ENCODE measurements around the gene C4B.
"Not testable (repeated sequence)": the region's sequence is repeated elsewhere in the genome, so short reads cannot be mapped to it uniquely, and the experiment has no call there.

C4B gene

DNA sequence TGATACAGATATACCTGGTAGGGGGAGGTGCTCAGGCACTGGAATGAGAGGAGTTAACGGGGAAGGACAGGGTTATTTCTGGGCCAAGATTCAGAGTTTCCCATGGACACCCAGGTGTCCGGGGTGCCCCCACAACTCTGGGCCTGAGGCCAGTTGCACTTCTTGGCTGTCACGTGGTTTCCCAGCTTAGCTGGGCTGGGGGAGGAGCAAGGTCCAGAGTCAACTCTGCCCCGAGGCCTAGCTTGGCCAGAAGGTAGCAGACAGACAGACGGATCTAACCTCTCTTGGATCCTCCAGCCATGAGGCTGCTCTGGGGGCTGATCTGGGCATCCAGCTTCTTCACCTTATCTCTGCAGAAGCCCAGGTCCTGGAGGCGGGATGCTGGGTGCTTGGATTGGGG lies at the start of gene C4B:
Gene C4B, plus strand, starts transcription at position 249 of the 400 bp plus-strand sequence. Its CDS starts 51 bp downstream, at position 300.
- intact Hi-C loops (cut with DNase I); DNase-seq: not testable (repeated sequence)

DNA sequence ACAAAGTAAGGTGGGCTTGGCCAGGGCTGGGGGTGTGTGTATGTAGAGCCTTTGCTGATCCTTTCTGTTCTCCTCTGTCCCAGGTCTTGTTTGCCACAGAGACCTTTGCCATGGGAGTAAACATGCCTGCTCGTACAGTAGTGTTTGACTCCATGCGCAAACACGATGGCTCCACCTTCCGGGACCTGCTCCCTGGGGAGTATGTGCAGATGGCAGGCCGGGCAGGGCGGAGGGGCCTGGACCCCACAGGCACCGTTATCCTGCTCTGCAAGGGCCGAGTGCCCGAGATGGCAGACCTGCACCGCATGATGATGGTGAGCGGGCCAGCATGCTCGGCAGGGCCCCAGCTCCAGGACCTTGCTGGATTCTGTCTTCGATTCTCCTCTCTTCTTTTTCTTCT lies 48.9 kb upstream of the C4B start:
- DNase-seq = peak in 2 of 10 donors; percentile 40 to 63
- intact Hi-C loops (cut with DNase I) = no loop called here

DNA sequence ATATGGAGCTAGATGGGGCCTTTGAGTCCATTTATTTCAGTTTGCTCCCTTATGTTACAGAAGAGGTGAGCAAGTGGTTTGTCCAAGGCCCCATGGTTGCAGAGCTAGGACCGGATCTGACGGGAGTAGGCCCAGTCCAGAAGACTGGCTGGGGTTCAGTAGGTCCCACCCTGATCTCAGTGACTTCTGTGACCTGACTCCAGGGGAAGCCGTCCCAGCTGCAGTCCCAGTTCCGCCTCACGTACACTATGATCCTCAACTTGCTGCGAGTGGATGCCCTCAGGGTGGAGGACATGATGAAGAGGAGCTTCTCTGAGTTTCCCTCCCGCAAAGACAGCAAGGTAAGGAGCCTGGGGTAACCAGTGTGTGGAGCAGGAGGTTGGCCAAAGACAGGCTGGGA lies 48.1 kb upstream of the C4B start:
- intact Hi-C loops (cut with DNase I) = no loop called here
- peak in 1 of 10 donors; percentile 17 for DNase-seq

DNA sequence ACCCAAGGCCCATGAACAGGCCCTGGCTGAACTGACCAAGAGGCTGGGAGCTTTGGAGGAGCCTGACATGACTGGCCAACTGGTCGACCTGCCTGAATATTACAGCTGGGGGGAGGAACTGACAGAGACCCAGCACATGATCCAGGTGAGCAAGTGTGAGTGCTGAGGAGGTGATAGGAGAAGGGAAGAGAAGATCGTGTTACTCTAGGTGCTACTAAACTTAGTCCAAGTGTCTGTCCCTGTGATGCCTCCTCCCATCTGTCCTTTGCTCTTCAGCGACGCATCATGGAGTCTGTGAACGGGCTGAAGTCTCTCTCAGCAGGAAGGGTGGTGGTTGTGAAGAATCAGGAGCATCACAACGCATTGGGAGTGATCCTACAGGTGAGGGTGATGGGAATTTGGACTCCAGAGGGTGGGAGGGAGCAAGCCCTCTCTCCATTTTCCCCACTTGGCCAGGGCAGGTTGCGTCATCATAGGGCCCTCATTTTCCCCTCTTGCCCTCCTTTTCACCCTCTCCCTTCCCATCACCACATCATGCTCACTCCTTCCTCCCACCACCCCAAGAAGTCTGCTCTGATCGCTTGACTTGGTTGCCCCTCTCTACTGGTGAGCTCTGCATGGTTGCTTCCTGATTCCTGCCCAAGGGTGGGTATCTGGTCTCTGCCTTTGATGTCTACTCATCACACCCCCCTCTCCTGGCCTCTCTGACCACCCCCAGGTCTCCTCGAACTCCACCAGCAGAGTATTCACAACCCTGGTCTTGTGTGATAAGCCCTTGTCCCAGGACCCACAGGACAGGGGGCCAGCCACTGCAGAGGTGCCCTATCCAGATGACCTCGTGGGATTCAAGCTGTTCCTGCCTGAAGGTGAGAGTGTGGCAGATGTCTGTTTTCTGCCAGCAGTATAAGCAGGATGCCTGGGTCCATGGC lies 47.3 kb upstream of the C4B start:
- peak in 2 of 10 donors; percentile 20 to 40 for DNase-seq
- intact Hi-C loops (cut with DNase I) = no loop called here

DNA sequence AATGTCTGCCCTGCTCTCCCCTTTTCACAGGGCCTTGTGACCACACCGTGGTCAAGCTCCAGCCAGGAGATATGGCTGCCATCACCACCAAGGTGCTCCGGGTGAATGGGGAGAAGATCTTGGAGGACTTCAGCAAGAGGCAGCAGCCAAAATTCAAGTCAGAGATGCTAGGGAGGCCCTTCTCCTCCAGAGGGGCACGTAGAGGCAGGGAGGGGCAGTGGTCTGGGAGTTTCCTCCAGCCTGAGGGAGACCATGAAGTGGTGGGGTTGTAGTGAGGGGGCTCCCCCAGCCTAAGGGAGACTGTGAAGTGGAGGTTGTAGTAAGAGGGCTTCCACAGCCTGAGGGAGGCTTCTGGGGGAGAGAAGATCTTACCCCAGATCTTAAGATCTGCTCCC lies 46.7 kb upstream of the C4B start:
- DNase-seq = no peak
- intact Hi-C loops (cut with DNase I) = no loop called here

DNA sequence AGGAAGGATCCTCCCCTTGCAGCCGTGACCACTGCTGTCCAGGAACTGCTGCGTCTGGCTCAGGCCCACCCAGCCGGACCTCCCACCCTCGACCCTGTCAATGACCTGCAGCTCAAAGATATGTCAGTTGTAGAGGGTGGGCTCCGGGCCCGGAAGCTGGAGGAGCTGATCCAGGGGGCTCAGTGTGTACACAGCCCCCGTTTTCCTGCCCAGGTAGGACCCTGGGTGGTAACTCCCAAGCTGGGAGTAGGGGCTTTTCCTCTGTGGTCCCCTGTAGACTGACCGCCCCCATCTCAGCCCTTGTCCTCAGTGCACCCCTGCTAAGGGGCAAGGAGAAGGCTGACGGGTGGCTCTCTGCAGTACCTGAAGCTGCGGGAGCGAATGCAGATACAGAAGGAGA lies 46.3 kb upstream of the C4B start:
- intact Hi-C loops (cut with DNase I) = no loop called here
- DNase-seq = peak in 1 of 10 donors; percentile 76

DNA sequence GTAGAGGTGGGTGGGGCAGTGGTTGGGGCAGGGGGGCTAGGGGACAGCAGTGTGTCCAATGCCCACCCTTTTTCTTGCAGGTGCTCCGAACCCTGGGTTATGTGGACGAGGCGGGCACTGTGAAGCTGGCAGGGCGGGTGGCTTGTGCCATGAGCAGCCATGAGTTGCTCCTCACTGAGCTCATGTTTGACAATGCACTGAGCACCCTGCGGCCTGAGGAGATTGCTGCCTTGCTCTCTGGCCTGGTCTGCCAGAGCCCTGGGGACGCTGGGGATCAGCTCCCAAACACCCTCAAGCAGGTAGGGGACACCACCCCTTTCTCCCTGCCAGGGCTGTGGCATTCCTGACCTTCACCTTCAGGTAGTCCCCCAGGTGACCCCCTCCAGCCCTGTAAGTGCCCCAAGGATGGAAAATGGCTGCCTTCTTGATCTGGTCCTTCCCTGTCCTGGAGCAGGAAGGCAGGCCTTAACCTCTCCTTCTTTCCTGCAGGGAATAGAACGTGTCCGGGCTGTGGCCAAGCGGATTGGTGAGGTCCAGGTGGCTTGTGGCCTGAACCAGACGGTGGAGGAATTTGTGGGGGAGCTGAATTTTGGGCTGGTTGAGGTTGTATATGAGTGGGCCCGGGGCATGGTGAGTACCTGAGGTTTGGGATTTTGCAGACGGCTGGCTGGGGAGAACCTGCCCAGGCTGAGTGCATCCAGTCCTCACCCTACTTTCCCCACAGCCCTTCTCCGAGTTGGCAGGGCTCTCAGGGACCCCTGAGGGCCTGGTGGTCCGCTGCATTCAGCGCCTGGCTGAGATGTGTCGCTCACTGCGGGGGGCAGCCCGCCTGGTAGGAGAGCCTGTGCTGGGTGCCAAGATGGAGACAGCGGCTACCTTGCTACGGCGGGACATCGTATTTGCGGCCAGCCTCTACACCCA lies 45.5 kb upstream of the C4B start:
- intact Hi-C loops (cut with DNase I) = no loop called here
- DNase-seq = peak in 2 of 10 donors; percentile 18 to 77

DNA sequence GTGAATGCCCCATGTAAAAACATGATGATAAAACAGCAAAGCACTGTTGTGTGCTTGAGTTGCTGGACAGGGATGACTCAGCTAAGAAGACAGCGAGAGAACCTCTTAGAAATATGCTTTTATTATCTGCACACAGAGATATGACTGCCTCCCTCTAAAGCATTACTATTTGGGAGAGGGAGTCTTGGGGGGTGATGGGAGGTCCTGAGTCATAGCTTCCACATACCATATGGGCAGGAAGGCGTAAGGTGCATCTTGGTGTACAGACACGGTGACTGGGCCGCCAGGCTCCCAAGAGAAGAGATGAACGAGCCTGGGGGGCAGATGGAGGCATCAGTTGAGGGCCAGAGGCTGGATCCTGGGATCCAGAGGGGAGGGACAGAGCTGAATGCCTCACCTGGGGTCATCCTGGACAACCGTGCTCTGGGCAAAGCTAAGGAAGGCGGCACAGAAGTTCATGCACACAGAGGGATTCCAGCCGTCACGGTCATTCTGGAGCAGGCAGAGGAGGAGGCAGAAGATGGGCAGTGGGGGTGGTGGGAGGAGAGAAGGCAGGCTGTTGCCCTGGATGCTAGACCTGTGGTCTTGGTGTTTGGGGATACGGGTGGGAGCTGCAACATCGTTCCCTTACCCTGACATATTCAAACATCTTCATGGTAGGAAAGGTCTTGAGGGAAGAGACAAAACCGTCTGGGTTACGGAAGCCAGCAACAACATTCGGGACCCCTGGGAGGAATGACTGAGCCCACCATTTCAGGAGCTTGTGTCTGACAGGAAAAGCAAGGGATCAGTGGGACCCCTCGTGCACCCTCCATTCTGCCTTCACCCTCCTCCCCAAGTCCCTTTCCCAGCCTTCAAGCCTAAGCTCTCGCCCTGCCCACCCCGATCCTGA lies 44.6 kb upstream of the C4B start:
- DNase-seq = peak in 1 of 10 donors; percentile 62
- intact Hi-C loops (cut with DNase I) = no loop called here

DNA sequence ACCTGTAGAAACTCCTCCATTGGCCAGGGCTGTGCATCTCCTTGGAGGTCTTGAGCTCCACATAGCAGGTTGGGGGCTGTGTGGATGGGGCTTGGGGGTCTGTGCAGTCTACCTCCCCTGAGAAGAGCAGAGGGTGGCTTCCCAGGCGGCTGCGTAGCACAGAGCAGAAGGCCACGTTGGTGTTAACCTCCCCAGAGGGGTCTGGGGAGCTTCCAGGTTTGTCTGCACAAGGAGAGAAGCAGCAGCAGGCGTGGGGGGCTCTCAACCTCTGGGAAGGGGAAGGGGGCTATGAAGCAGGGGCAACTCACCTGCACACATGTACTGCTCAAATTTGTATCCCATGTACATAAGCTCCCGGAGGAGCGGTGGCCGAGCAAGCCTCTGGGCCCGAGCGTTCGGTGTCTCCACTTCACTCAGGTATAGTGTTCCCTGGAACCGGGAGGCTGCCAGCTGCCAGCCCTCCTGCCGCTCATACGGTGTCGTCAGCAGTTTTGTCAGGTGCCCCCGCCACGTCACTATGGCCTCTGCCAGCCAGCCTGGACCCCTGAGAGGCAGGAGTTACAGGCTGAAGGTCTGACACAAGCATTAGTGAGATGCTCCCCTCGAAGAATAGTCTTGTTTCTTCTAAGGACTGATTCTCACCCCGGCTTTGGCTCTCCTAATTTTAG lies 43.9 kb upstream of the C4B start:
- intact Hi-C loops (cut with DNase I) = loop anchor here (1.0 kb wide), 1 partner anchor 11 kb away; the partner anchor contains the start of gene SKIC2

DNA sequence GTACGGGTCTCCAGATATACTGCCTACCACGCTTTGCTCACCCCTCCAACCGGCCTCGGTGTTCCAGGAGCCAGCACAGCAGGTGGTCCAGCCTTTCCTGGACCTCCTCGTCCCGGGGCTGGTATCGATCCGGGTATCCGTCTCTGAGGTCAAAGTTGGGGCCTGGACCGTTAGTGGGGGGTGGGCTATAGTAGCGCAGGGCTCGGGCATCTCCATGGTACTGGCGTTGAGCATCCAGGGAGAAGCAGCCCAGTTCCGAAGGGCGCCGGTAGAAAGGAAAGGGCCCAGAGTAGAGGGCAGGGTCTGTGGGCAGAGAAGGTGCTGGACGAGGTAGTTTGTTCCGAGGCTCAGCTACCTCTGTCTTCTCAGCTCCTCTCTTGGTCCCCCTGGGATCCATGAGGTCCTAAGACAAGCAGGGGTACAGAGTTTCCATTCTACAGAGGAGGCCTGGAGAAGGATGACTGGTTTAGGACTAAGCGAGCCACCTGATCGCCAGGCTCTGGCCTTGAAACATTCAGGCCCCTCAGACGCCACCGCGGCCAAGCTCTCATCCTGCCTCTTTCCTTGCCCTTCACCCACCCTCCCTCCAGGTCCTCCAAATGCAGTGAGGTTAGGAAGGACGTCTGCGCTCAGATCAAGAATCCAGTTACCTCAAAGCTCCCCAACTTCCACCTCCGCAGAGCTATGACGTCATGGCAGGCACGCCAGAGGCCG lies 43.2 kb upstream of the C4B start:
- intact Hi-C loops (cut with DNase I) = loop anchor here (1.0 kb wide), 1 partner anchor 12 kb away; the partner anchor contains the start of gene SKIC2
- DNase-seq = peak in 2 of 10 donors; percentile 13 to 75

More for the DNA sequence above, 43.9 kb upstream of the C4B start:
- peak in 1 of 10 donors; percentile 81 for DNase-seq

DNA sequence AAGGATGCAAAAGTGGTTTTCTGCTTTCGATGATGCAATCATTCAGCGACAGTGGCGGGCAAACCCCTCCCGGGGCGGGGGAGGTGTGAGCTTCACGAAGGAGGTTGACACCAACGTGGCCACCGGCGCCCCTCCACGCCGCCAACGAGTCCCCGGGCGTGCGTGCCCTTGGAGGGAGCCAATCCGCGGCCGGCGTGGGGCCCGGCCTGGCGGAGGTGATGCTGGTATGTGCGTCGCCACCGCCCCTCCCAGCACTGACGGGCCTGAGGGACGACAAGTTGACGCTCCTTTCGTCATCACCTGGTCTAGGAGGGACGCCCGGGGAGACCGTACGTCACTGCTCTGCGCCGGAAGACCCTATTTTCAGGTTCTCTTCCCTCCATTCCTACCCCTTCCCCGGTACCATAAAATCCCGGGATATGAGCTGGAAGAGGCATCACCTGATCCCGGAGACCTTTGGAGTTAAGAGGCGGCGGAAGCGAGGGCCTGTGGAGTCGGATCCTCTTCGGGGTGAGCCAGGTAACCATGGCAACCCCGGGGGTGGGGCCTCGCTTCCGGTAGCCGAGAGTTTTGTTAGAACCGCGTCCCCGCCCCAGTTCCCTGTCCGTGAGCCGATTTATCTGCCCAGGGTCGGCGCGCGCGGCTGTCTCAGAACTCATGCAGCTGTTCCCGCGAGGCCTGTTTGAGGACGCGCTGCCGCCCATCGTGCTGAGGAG lies 42.4 kb upstream of the C4B start, which contains the start of gene DXO:
Gene DXO, minus strand, starts transcription at position 146 of the 716 bp plus-strand sequence. CDS start 463 bp downstream, outside the sequence.
- peak; percentile 89 to 99 (median 95) for DNase-seq
- intact Hi-C loops (cut with DNase I) = loop anchor here (1.0 kb wide), 1 partner anchor 13 kb away; the partner anchor contains the start of gene SKIC2

DNA sequence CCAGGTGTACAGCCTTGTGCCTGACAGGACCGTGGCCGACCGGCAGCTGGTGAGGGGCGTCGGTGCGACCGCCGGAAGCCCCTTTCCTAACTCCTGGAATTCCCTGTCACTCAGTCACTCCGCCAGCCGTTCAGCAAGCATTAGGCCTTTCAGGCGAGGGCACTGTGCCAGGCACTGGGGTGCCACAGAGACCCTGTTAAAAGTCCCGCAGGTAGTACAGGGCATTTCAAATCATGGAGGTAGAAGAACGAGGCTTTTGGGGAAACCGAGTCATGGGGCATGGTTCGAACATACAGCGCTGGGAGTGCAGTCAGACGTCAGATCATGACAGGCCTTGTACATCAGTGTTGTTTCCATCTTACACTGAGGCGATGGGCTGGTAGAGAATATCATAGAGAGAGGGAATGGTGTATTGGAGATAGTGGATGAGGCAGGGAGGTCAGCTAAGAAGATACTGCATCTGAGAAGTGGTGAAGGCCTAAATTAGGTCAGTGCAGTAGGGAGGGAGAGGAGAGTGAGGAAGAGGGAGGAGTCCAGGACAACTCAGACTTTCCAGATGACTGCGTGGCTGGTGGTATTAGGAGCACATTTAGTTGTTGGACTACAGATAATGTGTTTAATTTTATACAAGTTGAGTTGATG lies 41.8 kb upstream of the C4B start:
- peak in 2 of 10 donors; percentile 17 to 25 for DNase-seq
- intact Hi-C loops (cut with DNase I) = no loop called here

DNA sequence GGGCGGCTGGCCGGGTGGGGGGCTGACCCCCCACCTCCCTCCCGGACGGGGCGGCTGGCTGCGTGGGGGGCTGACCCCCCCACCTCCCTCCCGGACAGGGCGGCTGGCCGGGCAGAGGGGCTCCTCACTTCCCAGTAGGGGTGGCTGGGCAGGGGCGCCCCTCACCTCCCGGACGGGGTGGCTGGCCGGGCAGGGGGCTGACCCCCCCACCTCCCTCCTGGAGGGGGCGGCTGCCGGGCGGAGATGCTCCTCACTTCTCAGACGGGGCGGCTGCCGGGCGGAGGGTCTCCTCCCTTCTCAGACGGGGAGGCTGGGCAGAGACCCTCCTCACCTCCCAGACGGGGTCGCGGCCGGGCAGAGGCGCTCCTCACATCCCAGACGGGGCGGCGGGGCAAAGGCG lies 38.5 kb upstream of the C4B start:
- intact Hi-C loops (cut with DNase I) = not testable (repeated sequence)
- peak in 2 of 10 donors; percentile 44 to 75 for DNase-seq

DNA sequence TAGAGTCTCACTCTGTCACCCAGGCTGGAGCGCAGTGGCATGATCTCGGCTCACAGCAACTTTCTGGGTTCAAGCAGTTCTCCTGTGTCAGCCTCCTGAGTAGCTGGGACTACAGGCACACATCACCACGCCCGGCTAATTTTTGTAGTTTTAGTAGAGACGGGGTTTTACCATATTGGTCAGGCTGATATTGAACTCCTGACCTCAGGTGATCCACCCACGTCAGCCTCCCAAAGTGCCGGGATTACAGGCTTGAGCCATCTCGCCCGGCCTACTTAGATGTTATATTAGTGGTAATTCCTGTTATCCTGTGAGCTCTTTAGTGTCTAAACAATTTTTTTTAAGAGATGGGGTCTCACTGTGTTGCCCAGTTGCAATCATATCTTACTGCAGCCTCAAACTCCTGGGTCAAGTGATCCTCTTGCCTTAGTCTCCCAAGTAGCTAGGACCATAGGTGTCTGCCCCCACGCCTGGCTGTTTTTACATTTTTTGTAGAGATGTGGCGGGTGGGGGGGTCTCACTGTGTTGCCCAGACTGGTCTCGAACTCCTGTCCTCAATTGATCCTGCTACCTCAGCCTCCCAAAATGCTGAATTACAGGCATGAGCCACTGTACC lies 36.7 kb upstream of the C4B start:
- DNase-seq = peak in 1 of 10 donors; percentile 37
- intact Hi-C loops (cut with DNase I) = no loop called here

DNA sequence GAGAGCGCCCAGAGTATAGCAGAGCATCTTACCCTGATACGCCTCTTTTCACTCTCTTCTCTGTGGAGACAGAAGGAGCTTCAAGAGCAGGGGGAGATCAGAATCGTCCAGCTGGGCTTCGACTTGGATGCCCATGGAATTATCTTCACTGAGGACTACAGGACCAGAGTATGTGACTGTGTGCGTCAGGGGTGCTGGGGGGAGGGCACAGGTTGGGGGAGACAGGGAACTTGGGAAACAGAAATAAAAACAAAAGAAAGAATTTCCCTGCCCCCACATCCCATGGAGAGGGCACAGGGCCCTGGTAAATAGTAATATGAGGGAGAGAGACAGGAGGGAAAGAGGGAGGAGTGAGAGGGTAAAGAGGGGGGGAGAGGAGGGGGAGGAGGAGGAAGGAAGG lies 35.8 kb upstream of the C4B start:
- DNase-seq = no peak
- intact Hi-C loops (cut with DNase I) = no loop called here

DNA sequence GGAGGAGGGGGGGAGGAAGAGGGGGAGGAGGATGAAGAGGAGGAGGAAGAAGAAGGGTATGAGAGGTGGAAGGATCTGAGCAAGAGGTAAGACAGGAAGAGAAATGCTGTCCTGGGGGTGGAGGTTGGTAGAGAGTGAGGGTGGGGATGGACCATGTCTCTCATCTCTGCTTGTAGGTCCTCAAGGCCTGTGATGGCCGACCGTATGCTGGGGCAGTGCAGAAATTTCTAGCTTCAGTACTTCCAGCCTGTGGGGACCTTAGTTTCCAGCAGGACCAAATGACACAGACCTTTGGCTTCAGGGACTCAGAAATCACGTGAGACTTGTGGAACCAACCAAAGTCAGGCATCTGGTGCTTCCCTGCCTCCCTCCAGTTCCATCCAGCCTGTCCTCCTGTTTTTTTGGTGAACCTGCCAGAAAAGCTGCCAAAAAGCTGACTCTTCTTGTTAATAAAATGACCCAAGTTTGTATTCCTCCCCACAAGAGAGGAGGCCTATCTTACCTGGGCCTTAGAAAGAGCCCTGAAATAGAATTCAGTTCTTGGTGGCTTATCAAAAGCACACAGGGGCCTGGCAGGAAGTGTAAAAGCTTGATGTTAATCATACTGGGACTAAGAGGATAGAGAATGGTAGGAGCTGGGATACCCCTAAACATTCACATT lies 35.2 kb upstream of the C4B start:
- intact Hi-C loops (cut with DNase I) = no loop called here
- peak in 1 of 10 donors; percentile 24 for DNase-seq

Data from posterior cingulate gyrus (tissue), 11 donors.